ENCODE measurements around the gene ZZZ3.
"Not testable (repeated sequence)": the region's sequence is repeated elsewhere in the genome, so short reads cannot be mapped to it uniquely, and the experiment has no call there.

Gene ZZZ3

DNA sequence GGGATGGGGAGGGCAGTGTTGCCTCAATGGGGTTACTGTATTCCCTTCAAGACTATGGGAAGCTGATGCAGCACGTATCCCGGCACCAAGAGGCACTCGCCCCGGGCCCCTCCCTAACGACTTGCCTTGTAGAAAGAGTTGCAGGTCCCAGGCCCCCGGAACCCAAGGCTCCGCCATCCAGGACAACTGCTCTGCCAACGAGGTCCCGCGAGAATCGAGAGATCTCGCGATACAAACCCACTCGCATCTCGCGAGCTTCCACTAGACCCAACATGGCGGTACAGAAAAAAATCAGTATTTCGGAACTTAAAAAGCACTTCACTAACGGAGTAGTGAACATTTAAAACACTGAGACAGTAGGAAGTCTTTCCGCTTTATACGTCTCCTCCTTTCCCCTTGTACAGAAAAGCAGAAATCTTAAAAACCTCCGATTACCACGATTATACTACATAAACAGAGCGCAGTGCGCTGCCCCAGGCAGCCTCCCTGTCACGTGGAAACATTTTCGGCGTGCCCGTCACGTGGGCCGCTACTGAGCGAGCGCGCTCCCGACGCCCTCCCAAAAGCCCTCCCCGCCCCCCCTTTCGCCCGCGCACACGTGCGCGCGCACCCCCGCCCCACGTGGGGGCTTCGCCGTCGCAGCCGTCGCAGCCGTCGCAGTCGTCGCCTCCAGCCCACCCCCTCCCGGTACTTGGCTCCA lies at the start of gene ZZZ3:
Gene ZZZ3, minus strand, starts transcription at position 199 of the 700 bp plus-strand sequence. CDS start 49,304 bp downstream, outside the sequence.
- DNase-seq (ENCODE audit: low read depth in 2 of 3, low spot score in 1 of 3), result peak; percentile 81 to 85 (median 83)

DNA sequence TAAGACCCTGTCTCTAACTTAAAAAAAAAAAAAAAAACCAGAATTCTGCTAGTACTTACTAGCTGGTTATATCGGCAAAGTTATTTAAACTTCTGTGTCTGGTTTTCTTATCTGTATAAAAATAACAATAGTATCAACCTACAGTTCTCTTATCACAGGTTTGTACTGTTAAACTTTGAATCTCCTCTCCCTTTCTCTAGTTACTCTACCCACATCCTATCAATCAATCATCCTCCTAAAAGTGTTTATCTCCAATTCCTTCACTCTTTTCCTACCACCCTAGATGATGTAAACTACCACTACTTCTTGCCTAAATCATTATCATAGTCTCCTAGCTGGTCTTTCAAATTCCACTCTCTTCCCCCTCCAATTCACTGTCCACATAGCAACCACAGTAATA lies 49.6 kb upstream of the ZZZ3 start:
- DNase-seq (ENCODE audit: low read depth in 2 of 3, low spot score in 1 of 3), result no peak

DNA sequence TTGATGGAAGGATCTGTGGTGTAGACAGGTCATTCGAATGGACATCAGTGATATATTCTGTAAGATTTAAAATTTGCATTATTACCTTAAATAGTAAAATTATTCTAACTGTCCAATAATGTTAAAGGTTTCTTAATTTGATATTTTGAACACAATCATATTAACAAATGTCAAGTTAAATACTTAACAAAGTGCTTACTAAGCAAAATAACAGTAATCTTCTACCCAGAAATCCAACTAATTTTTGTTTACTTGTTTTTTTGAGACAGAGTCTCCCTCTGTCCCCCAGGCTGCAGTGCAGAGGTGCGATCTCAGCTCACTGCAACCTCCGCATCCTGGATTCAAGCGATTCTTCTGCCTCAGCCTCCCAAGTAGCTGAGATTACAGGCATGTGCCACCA lies 43.2 kb upstream of the ZZZ3 start:
- no peak for DNase-seq (ENCODE audit: low read depth in 2 of 3, low spot score in 1 of 3)

DNA sequence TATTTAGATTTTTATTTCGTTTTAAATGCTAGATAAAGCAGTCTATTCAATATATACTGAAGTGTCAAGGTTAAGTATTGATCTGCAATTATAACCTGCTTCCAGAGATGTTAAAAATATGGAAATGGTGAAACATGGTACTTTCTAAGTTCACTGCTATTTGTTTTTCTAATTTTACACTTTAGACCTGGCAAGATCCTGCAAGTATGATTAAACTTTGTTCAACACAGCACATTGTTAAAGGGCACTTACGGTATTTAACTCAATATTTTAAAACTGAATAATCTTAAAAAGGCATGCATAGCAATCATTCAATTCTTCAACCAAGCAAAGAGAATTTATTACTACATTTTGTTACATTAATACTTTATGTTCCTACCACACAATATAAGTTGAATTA lies 35.7 kb upstream of the ZZZ3 start:
- no peak for DNase-seq (ENCODE audit: low read depth in 2 of 3, low spot score in 1 of 3)

DNA sequence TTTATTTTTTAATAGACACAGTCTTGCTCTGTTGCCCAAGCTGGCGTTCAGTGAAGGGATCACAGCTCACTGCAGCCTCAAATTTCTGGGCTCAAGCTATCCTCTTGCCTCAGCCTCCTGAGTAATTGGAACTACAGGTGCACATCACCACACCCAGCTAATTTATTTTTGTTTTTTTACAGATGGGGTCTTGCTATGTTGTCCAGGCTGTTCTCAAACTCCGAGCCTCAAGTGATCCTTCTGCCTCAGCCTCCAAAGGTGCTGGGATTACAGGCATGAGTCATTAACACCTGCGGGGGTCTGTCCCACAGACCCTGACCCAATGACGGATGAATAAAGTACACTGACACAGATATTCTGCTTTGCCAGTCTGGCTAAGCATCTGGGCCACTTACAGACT lies 33.6 kb upstream of the ZZZ3 start:
- DNase-seq (ENCODE audit: low read depth in 2 of 3, low spot score in 1 of 3), result no peak

DNA sequence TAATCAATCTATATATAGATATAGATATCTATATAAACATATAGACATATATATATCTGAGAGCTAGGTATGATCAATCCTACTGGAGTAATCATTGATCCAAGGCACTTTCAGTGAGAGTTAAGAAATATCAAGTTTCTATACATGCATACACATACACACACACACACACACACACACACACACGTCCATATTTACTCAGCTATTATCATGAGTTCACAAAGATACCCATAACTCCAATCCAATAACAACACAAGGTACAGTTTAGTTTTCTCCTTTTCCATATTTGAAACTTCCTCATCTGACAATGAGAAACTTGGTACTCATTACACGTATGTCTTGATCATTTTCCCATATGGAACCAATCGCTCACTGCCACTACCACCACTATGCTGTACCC lies 27.3 kb upstream of the ZZZ3 start:
- DNase-seq (ENCODE audit: low read depth in 2 of 3, low spot score in 1 of 3), result no peak

DNA sequence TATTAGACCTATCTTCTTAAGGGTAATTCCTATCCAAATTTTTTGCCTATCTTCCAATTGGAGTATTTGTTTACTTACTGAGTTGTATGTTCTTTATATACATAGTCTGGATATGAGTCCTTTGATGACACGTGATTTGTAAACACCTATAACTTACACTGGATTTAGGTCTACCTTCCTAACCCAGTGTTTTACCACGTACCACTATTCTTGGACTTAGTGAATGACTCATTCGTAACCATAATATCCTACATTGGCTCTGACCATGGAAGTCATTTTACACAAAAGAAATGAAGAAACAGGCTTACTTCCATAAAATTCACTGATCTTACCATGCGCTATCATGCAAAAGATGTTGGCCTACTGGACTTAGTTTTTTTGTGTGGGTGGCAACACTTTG lies 23.9 kb upstream of the ZZZ3 start:
- no peak for DNase-seq (ENCODE audit: low read depth in 2 of 3, low spot score in 1 of 3)

DNA sequence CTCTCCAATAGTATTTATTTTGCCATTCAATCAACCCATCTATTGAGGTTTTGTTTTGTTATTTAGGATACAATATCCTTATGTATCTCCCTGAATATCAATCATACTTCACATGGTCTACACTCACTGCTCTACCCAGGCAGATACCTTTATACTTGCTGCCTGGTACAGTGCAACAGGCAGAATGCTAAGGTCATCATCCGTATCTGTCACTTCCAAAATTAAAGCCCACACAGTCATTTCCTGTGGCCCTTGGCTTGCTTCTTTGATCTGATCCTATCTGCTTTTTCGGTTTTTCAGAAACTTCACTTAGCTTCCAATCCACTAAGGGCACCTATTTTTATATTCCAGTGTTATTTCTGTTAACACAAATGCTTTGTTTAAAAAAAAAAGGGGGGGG lies 22.3 kb upstream of the ZZZ3 start:
- no peak for DNase-seq (ENCODE audit: low read depth in 2 of 3, low spot score in 1 of 3)

DNA sequence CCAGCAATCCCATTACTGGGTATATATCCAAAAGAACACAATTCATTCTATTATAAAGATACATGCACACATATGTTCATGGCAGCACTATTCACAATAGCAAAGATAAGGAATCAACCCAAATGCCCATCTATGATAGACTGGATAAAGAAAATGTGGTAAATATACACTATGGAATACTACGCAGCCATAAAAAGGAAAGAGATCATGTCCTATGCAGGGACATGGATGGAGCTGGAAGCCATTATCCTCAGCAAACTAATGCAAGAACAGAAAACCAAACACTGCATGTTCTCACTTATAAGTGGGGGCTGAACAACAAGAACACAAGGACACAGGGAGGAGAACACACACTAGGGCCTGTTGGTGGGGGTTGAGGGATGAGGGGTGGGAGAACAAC lies 17.2 kb upstream of the ZZZ3 start:
- not testable (repeated sequence) for DNase-seq (ENCODE audit: low read depth in 2 of 3, low spot score in 1 of 3)

DNA sequence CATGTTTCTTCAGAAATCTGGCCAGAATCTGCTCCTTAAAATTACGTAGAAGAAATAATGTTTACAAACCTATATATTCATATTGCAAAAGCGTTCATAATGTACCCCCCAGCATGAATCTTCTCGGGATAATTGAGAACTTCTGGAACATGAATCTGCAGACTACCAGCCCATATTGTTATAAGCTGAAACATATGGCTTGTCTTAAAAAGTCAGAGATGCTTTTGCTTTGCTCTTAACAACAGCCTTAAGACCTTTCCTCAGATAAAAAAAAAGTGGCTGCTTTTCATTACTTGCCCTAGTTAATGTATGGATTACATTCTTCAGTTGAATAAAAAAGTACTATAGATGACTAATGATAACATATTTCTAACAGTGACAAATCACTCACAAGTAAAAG lies 15.0 kb upstream of the ZZZ3 start:
- DNase-seq (ENCODE audit: low read depth in 2 of 3, low spot score in 1 of 3), result no peak

DNA sequence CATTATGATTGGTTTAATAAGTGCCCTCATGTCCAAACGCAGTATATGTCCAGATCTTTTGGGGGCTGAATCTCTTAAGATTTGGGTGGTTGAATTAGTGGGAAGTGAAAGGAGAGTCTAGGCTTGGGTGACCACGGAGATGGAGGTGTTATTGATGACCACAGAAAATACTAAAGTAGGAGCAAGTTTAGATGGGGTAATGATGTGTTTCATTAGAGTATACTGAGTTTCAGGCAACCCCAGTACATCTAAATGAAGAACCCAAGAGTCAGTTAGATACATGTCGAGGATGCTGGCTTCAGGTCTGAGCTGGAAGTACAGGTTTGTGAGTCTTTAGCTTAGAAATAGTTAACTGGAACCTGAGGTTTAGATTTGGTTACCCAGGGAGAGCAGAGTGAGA lies 6.5 kb upstream of the ZZZ3 start:
- DNase-seq (ENCODE audit: low read depth in 2 of 3, low spot score in 1 of 3), result no peak

DNA sequence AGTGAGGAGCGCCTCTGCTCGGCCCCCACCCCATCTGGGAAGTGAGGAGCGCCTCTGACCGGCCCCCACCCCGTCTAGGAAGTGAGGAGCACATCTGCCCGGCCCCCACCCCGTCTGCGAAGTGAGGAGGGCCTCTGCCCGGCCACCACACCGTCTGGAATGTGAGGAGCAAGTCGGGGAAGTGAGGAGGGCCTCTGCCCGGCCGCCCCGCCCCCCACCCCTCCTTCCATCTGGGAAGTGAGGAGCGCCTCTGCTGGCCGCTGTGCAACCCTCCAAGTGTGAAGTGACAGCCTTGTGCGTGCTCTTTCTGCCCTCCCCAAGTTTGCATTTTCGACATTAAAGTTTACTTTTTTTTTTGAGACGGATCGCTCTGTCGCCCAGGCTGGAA lies 5.1 kb upstream of the ZZZ3 start:
- no peak for DNase-seq (ENCODE audit: low read depth in 2 of 3, low spot score in 1 of 3)

DNA sequence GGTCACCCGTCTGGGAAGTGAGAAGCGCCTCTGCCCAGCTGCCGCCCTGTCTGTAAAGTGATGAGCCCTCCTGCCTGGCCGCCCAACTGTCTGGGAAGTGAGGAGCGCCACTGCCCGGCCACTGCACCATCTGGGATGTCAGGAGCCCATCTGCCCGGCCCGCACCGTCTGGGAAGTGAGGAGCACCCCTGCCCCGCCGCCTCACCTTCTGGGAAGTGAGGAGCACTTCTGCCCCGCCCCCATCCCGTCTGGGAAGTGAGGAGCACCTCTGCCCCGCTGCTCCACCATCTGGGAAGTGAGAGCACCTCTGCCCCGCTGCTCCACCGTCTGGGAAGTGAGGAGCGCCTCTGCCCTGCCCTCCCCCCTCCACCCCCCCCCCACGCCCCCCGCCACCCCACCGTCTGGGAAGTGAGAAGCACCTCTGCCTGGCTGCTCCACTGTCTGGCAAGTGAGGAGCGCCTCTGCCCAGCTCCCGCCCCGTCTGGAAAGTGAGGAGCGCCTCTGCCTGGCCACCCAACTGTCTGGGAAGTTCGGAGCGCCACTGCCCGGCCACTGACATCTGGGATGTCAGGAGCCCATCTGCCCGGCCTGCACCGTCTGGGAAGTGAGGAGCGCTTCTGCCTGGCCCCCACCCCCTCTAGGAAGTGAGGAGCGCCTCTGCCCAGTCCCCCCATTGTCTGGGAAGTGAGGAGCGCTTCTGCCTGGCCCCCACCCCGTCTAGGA lies 4.5 kb upstream of the ZZZ3 start:
- no peak for DNase-seq (ENCODE audit: low read depth in 2 of 3, low spot score in 1 of 3)

DNA sequence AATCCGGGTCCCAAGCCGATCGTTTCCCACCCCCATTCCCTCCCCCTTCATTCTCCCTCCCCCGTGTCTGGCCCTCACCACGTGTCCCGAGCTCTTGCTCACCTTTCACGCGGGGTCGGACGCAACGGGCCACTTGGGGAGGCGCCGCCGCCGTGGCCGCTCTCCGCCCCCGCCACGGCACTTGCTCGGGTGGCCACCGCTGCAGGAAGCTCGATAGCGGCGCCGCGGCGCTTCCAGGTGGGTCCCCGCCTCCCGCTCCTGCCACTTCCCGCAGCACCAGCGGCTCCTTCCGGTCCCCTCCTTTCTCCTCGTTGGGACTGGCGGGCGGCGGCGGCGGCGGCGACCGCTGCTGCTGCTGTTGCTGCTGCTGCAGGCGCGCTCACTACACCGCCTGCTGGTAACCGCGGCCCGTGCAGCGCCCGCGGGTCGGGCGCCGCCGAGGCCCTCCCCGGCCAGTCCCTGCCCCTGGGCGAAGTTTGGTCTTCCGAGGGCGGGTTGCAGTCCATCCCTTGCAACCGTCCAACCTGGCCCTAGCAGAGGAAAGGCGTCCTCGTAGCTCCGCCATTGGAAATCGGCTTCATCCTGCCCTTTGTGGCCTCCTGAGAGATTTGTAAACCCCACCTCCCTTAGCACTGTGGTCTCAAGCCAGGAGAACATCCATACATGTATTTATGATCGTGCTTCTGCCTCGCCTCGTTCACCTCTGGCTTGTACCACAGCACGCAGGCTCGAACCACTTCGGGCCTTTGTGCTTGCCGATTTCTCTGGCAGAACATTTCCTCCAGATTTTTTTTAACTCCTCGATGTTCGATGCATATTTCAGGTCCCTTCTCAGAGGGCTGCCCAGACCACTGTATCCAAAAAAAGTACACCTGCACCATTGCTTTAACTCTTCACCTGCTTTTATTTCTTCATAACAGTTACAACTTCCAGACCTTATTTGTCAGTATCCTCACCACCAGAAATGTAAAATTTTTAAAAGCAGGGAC lies 996 bp upstream of the ZZZ3 start:
- peak; percentile 78 to 90 (median 89) for DNase-seq (ENCODE audit: low read depth in 2 of 3, low spot score in 1 of 3)

DNA sequence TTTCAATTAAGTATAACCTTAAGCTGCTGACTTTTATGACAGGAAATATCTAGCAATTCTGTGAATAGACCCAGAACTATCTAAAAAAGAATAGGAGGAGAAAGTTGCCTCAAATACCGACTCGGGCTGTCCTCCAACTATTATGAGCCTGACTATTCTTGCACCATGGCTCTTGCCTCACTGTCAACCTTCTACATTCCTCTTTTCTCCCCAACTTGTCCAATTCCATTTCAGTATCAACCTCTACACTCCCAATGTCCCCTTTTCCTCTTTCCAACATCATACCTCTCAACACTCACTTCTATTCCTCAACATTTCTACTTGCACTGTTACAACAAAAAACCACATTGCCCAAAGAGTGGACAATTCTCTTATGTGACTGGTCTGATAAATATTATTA lies 2.3 kb downstream of the ZZZ3 start:
- no peak for DNase-seq (ENCODE audit: low read depth in 2 of 3, low spot score in 1 of 3)

DNA sequence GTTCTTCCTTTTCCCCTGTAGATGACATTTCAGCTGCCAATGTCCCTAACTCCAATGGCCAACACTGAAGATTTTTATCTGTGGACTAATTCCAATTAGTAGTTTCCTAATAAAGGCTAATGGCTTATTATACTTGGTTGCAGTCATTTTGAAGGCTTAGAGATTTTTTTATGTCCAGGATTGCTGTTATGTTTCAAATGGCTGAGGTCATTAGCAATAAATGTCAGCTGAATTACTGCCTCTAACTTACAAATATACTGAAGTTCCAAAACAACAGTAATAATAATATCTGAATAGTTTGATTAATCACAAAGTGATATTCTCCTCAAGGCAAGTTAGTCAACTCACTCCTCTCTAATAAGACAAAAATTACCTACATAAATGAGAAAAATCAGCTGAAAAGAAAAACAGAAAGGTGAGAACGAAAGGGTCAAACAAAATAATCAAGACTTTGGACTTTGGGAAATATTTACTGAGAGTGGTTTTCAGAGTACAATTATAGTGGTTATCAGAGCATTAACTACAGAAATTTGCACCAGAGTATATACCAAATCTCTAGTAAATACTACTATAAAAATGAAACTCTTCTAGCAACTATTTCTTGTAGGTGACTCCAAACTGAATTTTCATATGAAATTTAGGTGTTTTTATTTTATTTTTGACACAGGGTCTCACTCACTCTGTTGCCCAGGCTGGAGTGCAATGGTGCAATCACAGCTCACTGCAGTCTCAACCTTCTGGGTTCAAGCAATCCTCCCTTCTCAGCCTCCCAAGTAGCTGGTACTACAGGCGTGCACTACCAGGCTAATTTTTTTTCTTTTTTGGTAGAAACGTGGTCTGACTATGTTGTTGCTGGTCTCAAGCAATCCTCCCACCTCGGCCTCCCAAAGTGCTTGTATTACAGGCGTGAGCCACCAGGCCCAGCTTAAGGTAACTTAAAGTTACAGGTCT lies 3.5 kb downstream of the ZZZ3 start:
- DNase-seq (ENCODE audit: low read depth in 2 of 3, low spot score in 1 of 3), result no peak

DNA sequence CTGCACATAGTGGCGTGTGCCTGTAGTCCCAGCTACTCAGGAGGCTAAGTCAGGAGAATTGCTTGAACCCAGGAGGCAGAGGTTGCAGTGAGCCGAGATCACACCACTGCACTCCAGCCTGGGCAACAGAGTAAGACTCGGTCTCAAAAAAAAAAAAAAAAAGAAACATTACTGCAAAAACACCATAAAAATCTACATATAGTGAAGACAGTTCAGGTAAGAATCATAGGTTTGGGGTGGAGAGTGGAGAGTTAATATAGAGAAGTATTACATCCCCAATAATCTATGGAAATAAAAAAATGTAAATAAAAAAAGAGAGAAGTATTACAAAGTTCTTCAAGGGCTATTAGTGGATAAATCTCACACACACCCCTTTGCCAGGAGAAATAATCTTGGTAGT lies 7.7 kb downstream of the ZZZ3 start:
- DNase-seq (ENCODE audit: low read depth in 2 of 3, low spot score in 1 of 3), result not testable (repeated sequence)

DNA sequence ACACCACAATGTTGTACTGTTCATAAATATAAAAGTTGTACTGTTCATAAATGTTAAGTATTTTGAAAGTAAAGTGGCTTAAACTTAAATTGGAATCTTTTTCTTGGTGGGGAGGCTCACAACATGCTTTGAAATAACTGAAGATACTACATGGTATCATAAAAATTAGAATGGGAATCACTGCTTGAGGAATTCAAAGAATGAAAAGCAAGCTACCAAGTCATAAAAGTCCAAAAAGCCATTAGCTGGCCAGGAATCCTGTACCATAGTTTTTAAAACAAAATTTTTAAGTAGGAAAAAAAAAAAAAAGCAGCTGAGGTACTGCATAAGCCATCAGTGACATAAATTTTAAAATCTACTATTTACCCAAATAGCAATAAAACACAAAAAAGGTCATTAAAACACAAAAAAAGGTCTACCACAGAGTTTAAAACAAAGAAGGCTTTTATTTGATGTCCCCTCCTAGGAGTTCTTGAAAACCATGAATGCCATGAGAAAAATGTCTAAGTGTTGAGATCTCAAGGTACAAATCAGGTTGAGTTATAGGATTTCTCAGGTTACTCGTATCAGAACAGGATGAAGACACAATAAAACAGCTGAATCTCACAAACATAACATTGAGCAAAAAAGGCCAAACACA lies 8.6 kb downstream of the ZZZ3 start:
- DNase-seq (ENCODE audit: low read depth in 2 of 3, low spot score in 1 of 3), result no peak

DNA sequence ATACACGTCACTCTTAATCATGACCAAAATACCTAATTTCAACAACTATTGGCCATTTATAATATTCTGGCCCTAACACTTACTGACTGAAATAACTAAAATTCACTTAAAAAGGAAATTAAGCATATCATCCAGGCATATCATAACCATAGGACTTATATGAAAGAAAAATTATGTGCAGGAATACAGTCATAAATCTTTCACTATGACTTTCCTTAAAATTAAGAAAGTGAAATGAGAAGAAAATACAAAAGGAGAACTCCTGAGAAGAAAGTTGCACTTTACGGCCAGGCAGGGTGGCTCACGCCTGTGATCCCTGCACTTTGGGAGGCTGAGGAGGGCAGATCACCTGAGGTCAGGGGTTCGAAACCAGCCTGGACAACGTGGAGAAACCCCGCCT lies 9.4 kb downstream of the ZZZ3 start:
- DNase-seq (ENCODE audit: low read depth in 2 of 3, low spot score in 1 of 3), result no peak

DNA sequence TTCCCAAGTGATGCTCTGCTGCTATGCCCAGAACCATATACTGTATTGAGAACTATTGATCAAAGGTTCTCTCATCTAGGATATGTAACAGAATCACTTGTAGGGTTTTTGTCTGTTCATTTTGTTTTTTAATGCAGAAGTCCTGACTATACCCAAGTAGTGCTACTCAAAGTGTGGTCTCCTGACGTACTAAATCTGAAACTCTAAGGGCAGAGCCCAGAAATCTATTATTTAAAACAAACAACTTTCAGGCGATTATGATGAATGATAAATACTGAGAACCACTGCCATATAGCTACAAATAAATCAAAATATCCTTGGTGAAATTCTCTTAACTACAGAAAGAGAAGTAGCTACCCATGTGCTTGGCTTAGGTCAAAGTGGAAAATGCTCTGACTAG lies 10.1 kb downstream of the ZZZ3 start:
- DNase-seq (ENCODE audit: low read depth in 2 of 3, low spot score in 1 of 3), result no peak

Measured in stimulated activated CD4-positive, alpha-beta T cell treated with anti-CD3 and anti-CD28 coated beads, Interleukin-12 subunit alpha, Interleukin-12 subunit beta, amount 100 ng/mL, for 48 hours (primary cell).